ENCODE measurements around the gene RNF217.

The RNF217 gene

GRCh38 chr6:125044066-125044465 lies 81.8 kb downstream of the RNF217 start:
- Histone ChIP-seq H3K4me3 (ENCODE audit: low read length) (no peak overlapping the region), H3K9ac (ENCODE audit: low read length) (no peak overlapping the region), H3K36me3 (ENCODE audit: control insufficient read depth, insufficient read depth, low read length, severe bottlenecking) (peaks cover 19% of the 10 kb centered on the region), H3K4me1 (ENCODE audit: control insufficient read depth, insufficient read depth, low read length) (peaks cover 10% of the 10 kb centered on the region), H3K9me3 (ENCODE audit: control insufficient read depth, low read length) (no peaks in the 10 kb centered on the region), H3K27me3 (replicated peaks; ENCODE audit: control insufficient read depth, insufficient read depth, low read length) (no peaks in the 10 kb centered on the region)
- DNase-seq (ENCODE audit: low read depth): no peak

- DNase-seq (ENCODE audit: low read depth): no peak
- peaks cover 25% of the 10 kb centered on the region for H3K36me3 ChIP-seq (ENCODE audit: control insufficient read depth, insufficient read depth, low read length, severe bottlenecking)
- H3K4me1 ChIP-seq (ENCODE audit: control insufficient read depth, insufficient read depth, low read length): peaks cover 10% of the 10 kb centered on the region
- no peak overlapping the region for H3K4me3 ChIP-seq (ENCODE audit: low read length)
- no peaks in the 10 kb centered on the region for H3K9me3 ChIP-seq (ENCODE audit: control insufficient read depth, low read length)
- H3K9ac ChIP-seq (ENCODE audit: low read length): no peak overlapping the region
- H3K27me3 ChIP-seq (replicated peaks; ENCODE audit: control insufficient read depth, insufficient read depth, low read length): no peaks in the 10 kb centered on the region
Observed at GRCh38 chr6:125044667-125045066, 82.4 kb downstream of the RNF217 start.

DNA sequence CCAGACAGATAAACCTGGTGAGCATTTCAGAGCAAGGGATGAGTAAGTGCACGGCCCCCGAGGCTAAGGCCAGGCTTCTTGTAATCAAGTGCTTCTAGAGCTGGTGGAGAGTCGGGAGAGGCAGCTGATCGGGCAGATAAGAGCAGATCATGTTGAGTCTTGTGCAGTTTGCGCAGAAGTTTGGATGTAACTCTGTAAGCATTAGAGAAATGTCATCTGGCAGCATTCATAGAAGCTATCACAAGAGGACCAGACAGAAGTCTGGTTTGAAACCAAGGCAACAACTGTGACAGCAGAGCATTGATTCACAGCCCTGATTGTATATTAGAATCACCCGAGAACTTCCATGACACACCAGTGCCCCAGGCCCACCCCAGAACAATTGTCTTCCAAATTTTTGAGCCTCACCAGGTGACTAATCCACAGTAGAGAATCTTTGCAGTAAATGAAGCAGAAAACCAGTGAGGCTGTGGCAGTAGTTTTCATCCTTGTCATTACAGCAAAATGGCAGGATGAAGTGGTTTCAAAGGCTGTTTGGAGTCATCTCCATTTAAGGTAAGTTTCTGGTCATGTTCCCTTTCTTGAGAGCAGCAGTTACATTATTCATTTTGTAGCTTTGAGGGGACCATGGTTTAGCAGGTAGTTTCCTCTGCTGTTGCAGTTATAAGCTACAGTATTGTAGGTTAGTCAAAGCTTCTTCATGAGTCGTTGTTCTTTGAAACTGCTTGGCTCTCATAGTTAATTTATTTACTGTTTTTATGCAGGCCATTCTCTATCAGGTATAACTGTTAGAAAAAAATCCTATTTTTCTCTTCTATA lies 84.1 kb downstream of the RNF217 start:
- H3K36me3 ChIP-seq (ENCODE audit: control insufficient read depth, insufficient read depth, low read length, severe bottlenecking): peaks cover 25% of the 10 kb centered on the region
- no peaks in the 10 kb centered on the region for H3K9me3 ChIP-seq (ENCODE audit: control insufficient read depth, low read length)
- no peaks in the 10 kb centered on the region for H3K27me3 ChIP-seq (replicated peaks; ENCODE audit: control insufficient read depth, insufficient read depth, low read length)
- no peak for DNase-seq (ENCODE audit: low read depth)
- no peak overlapping the region for H3K9ac ChIP-seq (ENCODE audit: low read length)
- peaks cover 14% of the 10 kb centered on the region for H3K4me1 ChIP-seq (ENCODE audit: control insufficient read depth, insufficient read depth, low read length)
- no peak overlapping the region for H3K4me3 ChIP-seq (ENCODE audit: low read length)

DNA sequence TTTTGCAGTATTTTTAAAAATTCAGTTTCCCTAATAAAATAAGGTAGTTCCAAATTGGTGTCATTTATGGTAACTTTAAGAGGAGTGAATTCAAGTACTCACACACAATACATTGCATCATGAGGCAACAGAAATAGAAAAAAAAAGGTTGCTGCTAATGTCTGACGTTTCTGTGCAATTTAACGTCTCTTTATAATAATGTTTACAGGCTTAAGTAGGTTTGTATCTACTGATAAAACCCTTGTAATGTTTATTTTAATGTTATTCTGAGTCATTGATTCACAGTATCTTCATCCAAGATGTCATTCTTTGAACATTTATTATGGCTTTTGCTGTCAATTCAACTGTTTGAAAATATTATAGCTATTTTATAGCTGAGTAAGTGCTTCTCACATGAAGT lies 86.0 kb downstream of the RNF217 start:
- no peaks in the 10 kb centered on the region for H3K27me3 ChIP-seq (replicated peaks; ENCODE audit: control insufficient read depth, insufficient read depth, low read length)
- peaks cover 16% of the 10 kb centered on the region for H3K4me1 ChIP-seq (ENCODE audit: control insufficient read depth, insufficient read depth, low read length)
- H3K4me3 ChIP-seq (ENCODE audit: low read length): no peak overlapping the region
- no peaks in the 10 kb centered on the region for H3K9me3 ChIP-seq (ENCODE audit: control insufficient read depth, low read length)
- H3K36me3 ChIP-seq (ENCODE audit: control insufficient read depth, insufficient read depth, low read length, severe bottlenecking): peaks cover 25% of the 10 kb centered on the region
- no peak for DNase-seq (ENCODE audit: low read depth)
- no peak overlapping the region for H3K9ac ChIP-seq (ENCODE audit: low read length)

DNA sequence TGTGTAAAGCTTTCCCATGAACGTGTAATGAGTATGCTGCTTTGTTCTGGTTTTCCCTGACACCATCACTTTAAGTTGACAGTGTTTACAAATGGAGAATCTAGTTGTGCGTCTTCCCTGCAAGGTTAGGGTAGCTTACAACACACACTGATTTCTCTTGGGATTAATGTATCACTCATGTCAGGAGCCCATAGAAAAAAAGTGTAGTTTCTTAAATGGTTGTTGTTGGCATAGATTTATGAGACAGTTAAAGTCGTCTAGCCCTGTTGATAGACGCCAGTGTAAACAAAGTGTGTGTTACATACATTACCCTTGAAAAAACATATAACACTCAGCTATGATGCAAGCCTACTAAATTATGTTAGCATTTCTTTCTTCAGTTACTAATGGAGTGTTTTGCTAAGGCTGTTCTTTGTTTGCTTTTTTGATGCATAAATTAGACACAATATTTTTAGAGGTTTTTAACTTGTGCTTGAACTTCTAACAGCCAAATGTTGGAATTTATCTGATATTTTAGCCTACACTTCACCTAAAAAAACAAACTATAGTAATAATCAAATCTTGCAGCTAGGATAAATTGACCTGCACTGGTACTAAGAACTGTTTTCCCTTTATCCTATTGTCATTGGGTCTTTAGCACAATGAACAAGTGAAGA lies 88.6 kb downstream of the RNF217 start:
- DNase-seq (ENCODE audit: low read depth): no peak
- no peaks in the 10 kb centered on the region for H3K9me3 ChIP-seq (ENCODE audit: control insufficient read depth, low read length)
- H3K4me3 ChIP-seq (ENCODE audit: low read length): no peak overlapping the region
- H3K9ac ChIP-seq (ENCODE audit: low read length): no peak overlapping the region
- no peaks in the 10 kb centered on the region for H3K27me3 ChIP-seq (replicated peaks; ENCODE audit: control insufficient read depth, insufficient read depth, low read length)
- H3K36me3 ChIP-seq (ENCODE audit: control insufficient read depth, insufficient read depth, low read length, severe bottlenecking): peaks cover 18% of the 10 kb centered on the region
- H3K4me1 ChIP-seq (ENCODE audit: control insufficient read depth, insufficient read depth, low read length): peaks cover 16% of the 10 kb centered on the region

DNA sequence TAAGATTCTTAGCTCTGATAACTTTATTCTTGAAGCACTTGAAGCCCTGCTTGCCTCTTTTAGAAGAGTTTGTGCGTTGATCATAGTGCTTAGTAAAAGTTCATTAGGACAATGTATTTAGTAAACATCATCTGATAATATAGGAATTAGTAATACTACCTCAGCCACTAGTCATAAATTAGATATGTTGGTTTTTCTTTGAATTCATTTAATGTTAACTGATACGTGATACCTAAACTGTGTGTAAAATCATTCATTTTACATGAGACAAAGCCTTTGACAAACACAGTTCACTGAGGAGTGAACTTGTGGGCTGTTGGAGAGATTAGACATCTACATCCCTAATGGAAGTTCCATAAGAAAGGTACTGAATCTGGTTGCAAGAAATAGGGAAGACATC lies 91.6 kb downstream of the RNF217 start:
- peaks cover 16% of the 10 kb centered on the region for H3K4me1 ChIP-seq (ENCODE audit: control insufficient read depth, insufficient read depth, low read length)
- no peaks in the 10 kb centered on the region for H3K9me3 ChIP-seq (ENCODE audit: control insufficient read depth, low read length)
- DNase-seq (ENCODE audit: low read depth): no peak
- no peak overlapping the region for H3K9ac ChIP-seq (ENCODE audit: low read length)
- peaks cover 14% of the 10 kb centered on the region for H3K36me3 ChIP-seq (ENCODE audit: control insufficient read depth, insufficient read depth, low read length, severe bottlenecking)
- H3K4me3 ChIP-seq (ENCODE audit: low read length): no peak overlapping the region
- no peaks in the 10 kb centered on the region for H3K27me3 ChIP-seq (replicated peaks; ENCODE audit: control insufficient read depth, insufficient read depth, low read length)

DNA sequence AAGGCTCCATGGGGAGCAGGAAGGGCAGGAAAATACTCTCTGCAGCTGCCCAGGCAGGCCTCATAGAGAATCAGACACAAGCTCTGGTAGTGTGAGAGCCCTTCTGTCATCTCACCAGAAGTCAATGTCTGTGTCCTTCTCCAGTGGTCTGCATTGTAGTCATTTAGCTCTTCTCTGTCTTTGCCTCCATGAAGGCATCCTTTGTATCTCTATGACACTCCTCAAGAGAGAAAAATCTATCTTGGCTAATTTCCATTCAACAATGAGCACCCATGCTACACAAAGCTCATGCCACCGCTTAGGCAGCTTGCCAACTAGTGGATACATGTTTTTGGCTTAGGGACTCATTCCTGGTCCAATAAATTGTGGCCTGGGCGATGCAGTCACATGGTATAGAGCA lies 92.1 kb downstream of the RNF217 start:
- Histone ChIP-seq H3K9me3 (ENCODE audit: control insufficient read depth, low read length) (no peaks in the 10 kb centered on the region), H3K4me1 (ENCODE audit: control insufficient read depth, insufficient read depth, low read length) (peaks cover 16% of the 10 kb centered on the region), H3K9ac (ENCODE audit: low read length) (no peak overlapping the region), H3K36me3 (ENCODE audit: control insufficient read depth, insufficient read depth, low read length, severe bottlenecking) (peaks cover 9% of the 10 kb centered on the region), H3K27me3 (replicated peaks; ENCODE audit: control insufficient read depth, insufficient read depth, low read length) (no peaks in the 10 kb centered on the region), H3K4me3 (ENCODE audit: low read length) (no peak overlapping the region)
- DNase-seq (ENCODE audit: low read depth): no peak

- Histone ChIP-seq H3K36me3 (ENCODE audit: control insufficient read depth, insufficient read depth, low read length, severe bottlenecking) (peaks cover 21% of the 10 kb centered on the region), H3K9ac (ENCODE audit: low read length) (no peak overlapping the region), H3K4me1 (ENCODE audit: control insufficient read depth, insufficient read depth, low read length) (peaks cover under 1% of the 10 kb centered on the region), H3K9me3 (ENCODE audit: control insufficient read depth, low read length) (no peaks in the 10 kb centered on the region), H3K4me3 (ENCODE audit: low read length) (no peak overlapping the region), H3K27me3 (replicated peaks; ENCODE audit: control insufficient read depth, insufficient read depth, low read length) (no peaks in the 10 kb centered on the region)
- no peak for DNase-seq (ENCODE audit: low read depth)
Observed at GRCh38 chr6:125057392-125058246, 95.4 kb downstream of the RNF217 start.

DNA sequence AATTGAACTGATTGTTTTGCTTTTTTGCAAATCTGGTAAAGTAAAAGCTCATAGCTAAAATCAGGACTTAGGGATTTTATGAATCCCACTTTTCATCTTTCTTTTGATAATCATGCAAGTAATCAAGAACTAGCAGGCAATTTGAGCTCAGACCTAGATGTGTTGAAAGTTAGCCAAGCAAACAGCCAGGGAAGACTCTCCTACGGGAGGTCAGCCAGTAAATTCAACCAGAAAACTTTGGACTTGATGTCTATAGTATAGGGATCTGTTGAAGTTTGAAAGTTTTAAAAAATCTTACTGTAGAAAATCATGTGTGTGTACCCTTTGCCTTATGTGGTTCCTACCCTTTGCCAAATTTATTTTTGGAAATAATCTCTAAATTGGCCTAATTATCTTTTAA lies 96.3 kb downstream of the RNF217 start:
- no peak overlapping the region for H3K4me3 ChIP-seq (ENCODE audit: low read length)
- H3K9ac ChIP-seq (ENCODE audit: low read length): no peak overlapping the region
- H3K27me3 ChIP-seq (replicated peaks; ENCODE audit: control insufficient read depth, insufficient read depth, low read length): no peaks in the 10 kb centered on the region
- no peak for DNase-seq (ENCODE audit: low read depth)
- H3K36me3 ChIP-seq (ENCODE audit: control insufficient read depth, insufficient read depth, low read length, severe bottlenecking): peaks cover 24% of the 10 kb centered on the region
- H3K4me1 ChIP-seq (ENCODE audit: control insufficient read depth, insufficient read depth, low read length): no peaks in the 10 kb centered on the region
- no peaks in the 10 kb centered on the region for H3K9me3 ChIP-seq (ENCODE audit: control insufficient read depth, low read length)

DNA sequence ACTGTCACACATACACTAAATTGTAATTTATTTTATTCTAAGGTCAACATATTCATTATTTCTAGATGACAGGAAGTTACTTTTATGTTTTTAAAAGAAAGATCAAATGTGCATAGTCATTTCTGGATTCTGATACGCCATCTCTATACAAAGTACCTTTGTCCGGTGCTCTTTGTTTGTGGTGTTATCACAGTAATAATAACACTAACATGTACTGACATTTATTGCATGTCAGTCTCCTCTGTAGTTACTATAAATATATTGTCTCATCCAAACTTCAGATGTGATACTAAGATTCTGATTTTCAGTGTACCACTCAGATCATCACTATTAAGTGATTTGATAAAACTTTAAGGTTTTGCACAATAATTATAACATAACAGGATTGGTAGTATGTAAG lies 101.1 kb downstream of the RNF217 start:
- no peaks in the 10 kb centered on the region for H3K9me3 ChIP-seq (ENCODE audit: control insufficient read depth, low read length)
- H3K9ac ChIP-seq (ENCODE audit: low read length): no peak overlapping the region
- H3K4me1 ChIP-seq (ENCODE audit: control insufficient read depth, insufficient read depth, low read length): no peaks in the 10 kb centered on the region
- no peaks in the 10 kb centered on the region for H3K27me3 ChIP-seq (replicated peaks; ENCODE audit: control insufficient read depth, insufficient read depth, low read length)
- no peak overlapping the region for H3K4me3 ChIP-seq (ENCODE audit: low read length)
- H3K36me3 ChIP-seq (ENCODE audit: control insufficient read depth, insufficient read depth, low read length, severe bottlenecking): peaks cover 32% of the 10 kb centered on the region
- DNase-seq (ENCODE audit: low read depth): no peak

GRCh38 chr6:125066140-125066539 lies 103.9 kb downstream of the RNF217 start:
- no peak for DNase-seq (ENCODE audit: low read depth)
- Histone ChIP-seq H3K36me3 (ENCODE audit: control insufficient read depth, insufficient read depth, low read length, severe bottlenecking) (peaks cover 19% of the 10 kb centered on the region), H3K4me3 (ENCODE audit: low read length) (no peak overlapping the region), H3K9ac (ENCODE audit: low read length) (no peak overlapping the region), H3K4me1 (ENCODE audit: control insufficient read depth, insufficient read depth, low read length) (no peaks in the 10 kb centered on the region), H3K9me3 (ENCODE audit: control insufficient read depth, low read length) (no peaks in the 10 kb centered on the region), H3K27me3 (replicated peaks; ENCODE audit: control insufficient read depth, insufficient read depth, low read length) (no peaks in the 10 kb centered on the region)
